HG02571 (cell line): ENCODE data around the gene MAD1L1.

ENCODE experiments used
- ATAC-seq: cut with Tn5 transposase; IDR thresholded peaks from one replicate; pipeline ENCODE4 v1.9.1; 2021; ENCODE audit warnings: mild to moderate bottlenecking, moderate library complexity; ENCODE audit not compliant: unreplicated experiment

MAD1L1 gene

GRCh38 chr7:1907751-1908365 lies 324.9 kb downstream of the MAD1L1 start:
- no peak for ATAC-seq

- no peak for ATAC-seq
Observed at GRCh38 chr7:1906988-1907745, 325.6 kb downstream of the MAD1L1 start.

- ATAC-seq = no peak
Observed at GRCh38 chr7:1906087-1906830, 326.5 kb downstream of the MAD1L1 start.

- ATAC-seq = no peak
Observed at GRCh38 chr7:1902231-1902855, 330.4 kb downstream of the MAD1L1 start.

GRCh38 chr7:1901431-1902210 lies 331.1 kb downstream of the MAD1L1 start:
- no peak for ATAC-seq

GRCh38 chr7:1900847-1901246 lies 331.9 kb downstream of the MAD1L1 start:
- ATAC-seq = no peak

- ATAC-seq = no peak
Observed at GRCh38 chr7:1899951-1900762, 332.6 kb downstream of the MAD1L1 start.

- ATAC-seq = no peak
Observed at GRCh38 chr7:1899196-1899595, 333.5 kb downstream of the MAD1L1 start.

- ATAC-seq = no peak
Observed at GRCh38 chr7:1898628-1899185, 334.0 kb downstream of the MAD1L1 start.

- no peak for ATAC-seq
Observed at GRCh38 chr7:1897861-1898627, 334.7 kb downstream of the MAD1L1 start.

GRCh38 chr7:1897076-1897860 lies 335.5 kb downstream of the MAD1L1 start:
- ATAC-seq = no peak

GRCh38 chr7:1895664-1896515 lies 336.9 kb downstream of the MAD1L1 start:
- no peak for ATAC-seq

GRCh38 chr7:1894906-1895663 lies 337.7 kb downstream of the MAD1L1 start:
- ATAC-seq = no peak

GRCh38 chr7:1894313-1894900 lies 338.3 kb downstream of the MAD1L1 start:
- no peak for ATAC-seq

GRCh38 chr7:1893451-1893850 lies 339.3 kb downstream of the MAD1L1 start:
- ATAC-seq = no peak

GRCh38 chr7:1893036-1893435 lies 339.7 kb downstream of the MAD1L1 start:
- no peak for ATAC-seq
